ENCODE data around the gene USP47.

- TF ChIP-seq POLR2A (IDR thresholded peaks at IDR 0.05) (no peak), CTCF (IDR thresholded peaks at IDR 0.05 in 4 of 5, conservative IDR thresholded peaks at IDR 0.05 in 1 of 5) (no peak)
Observed at GRCh38 chr11:11806074-11806473, 35.7 kb upstream of the USP47 start.

Data from gastrocnemius medialis (tissue), 4 donors.